SK-N-SH treated with all-trans-retinoic acid at 6 μM for 48 hours (cell line): ENCODE data around the gene FARS2.

ENCODE experiments used
- ATAC-seq: fragments of 200-7000 bp; cut with Tn5 transposase; 3 replicates; pipeline ENCODE4 v1.9.1; 2020; ENCODE audit warnings: mild to moderate bottlenecking, moderate library complexity
- ARNTL ChIP-seq: fragments of 450-650 bp; formaldehyde crosslinking; IDR thresholded peaks from 2 replicates; pipeline ENCODE4 v1.5.0; 2020; ENCODE audit warnings: low read depth, mild to moderate bottlenecking, moderate library complexity, borderline replicate concordance
- CREB5 ChIP-seq: fragments of 250-450 bp; sonication (Bioruptor Pico); IDR thresholded peaks from 2 replicates; pipeline ENCODE4 v1.5.1; 2020; ENCODE audit warnings: low read depth, mild to moderate bottlenecking, moderate library complexity
- CSDC2 ChIP-seq: fragments of 250-450 bp; sonication (Bioruptor Pico); IDR thresholded peaks from 2 replicates; pipeline ENCODE4 v1.5.0; 2020; ENCODE audit warnings: mild to moderate bottlenecking, moderate library complexity
- ESRRG ChIP-seq: fragments of 250-450 bp; sonication (Bioruptor Pico); IDR thresholded peaks from 2 replicates; pipeline ENCODE4 v1.6.1; 2021; ENCODE audit warnings: mild to moderate bottlenecking
- GLIS3 ChIP-seq: fragments of 250-450 bp; sonication (Bioruptor Pico); IDR thresholded peaks from 2 replicates; pipeline ENCODE4 v1.5.0; 2020; ENCODE audit warnings: mild to moderate bottlenecking, moderate library complexity
- ISL1 ChIP-seq: fragments of 250-450 bp; sonication (Bioruptor Pico); IDR thresholded peaks from 2 replicates; pipeline ENCODE4 v2.1.2; 2022; ENCODE audit warnings: mild to moderate bottlenecking, moderate library complexity
- OSR1 ChIP-seq: fragments of 250-450 bp; sonication (Bioruptor Pico); IDR thresholded peaks from 2 replicates; pipeline ENCODE4 v1.8.0; 2022; ENCODE audit warnings: moderate library complexity, mild to moderate bottlenecking, inconsistent platforms
- PATZ1 ChIP-seq: fragments of 250-450 bp; sonication (Bioruptor Pico); IDR thresholded peaks from 2 replicates; pipeline ENCODE4 v1.8.0; 2020; ENCODE audit warnings: mild to moderate bottlenecking, moderate library complexity, borderline replicate concordance
- POU6F1 ChIP-seq: fragments of 250-450 bp; sonication (Bioruptor Pico); IDR thresholded peaks from 2 replicates; pipeline ENCODE4 v1.8.0; 2021; ENCODE audit warnings: low read depth, mild to moderate bottlenecking, moderate library complexity, borderline replicate concordance
- PPARA ChIP-seq: fragments of 250-450 bp; sonication (Bioruptor Pico); IDR thresholded peaks from 2 replicates; pipeline ENCODE4 v1.5.0; 2020; ENCODE audit warnings: mild to moderate bottlenecking, borderline replicate concordance
- RARB ChIP-seq: fragments of 250-450 bp; sonication (Bioruptor Pico); IDR thresholded peaks from 2 replicates; pipeline ENCODE4 v1.8.0; 2021; ENCODE audit warnings: mild to moderate bottlenecking, moderate library complexity
- SNAI2 ChIP-seq: fragments of 250-450 bp; sonication (Bioruptor Pico); IDR thresholded peaks from 2 replicates; pipeline ENCODE4 v1.5.0; 2020; ENCODE audit warnings: mild to moderate bottlenecking, moderate library complexity
- TCF4 ChIP-seq: fragments of 250-450 bp; sonication (Bioruptor Pico); IDR thresholded peaks from 2 replicates; pipeline ENCODE4 v1.8.0; 2021; ENCODE audit warnings: mild to moderate bottlenecking, moderate library complexity, borderline replicate concordance
- TSHZ2 ChIP-seq: fragments of 250-450 bp; sonication (Bioruptor Pico); IDR thresholded peaks from 2 replicates; pipeline ENCODE4 v1.5.0; 2020; ENCODE audit warnings: mild to moderate bottlenecking, moderate library complexity
- ZFP3 ChIP-seq: fragments of 250-450 bp; sonication (Bioruptor Pico); IDR thresholded peaks from 2 replicates; pipeline ENCODE4 v1.5.0; 2020; ENCODE audit warnings: mild to moderate bottlenecking, moderate library complexity
- ZFP30 ChIP-seq: fragments of 450-650 bp; formaldehyde crosslinking; IDR thresholded peaks from 2 replicates; pipeline ENCODE4 v1.5.0; 2022; ENCODE audit warnings: mild to moderate bottlenecking, moderate library complexity
- ZNF70 ChIP-seq: fragments of 450-650 bp; formaldehyde crosslinking; IDR thresholded peaks from 2 replicates; pipeline ENCODE4 v1.5.0; 2020; ENCODE audit warnings: mild to moderate bottlenecking, moderate library complexity
- ZNF8 ChIP-seq: fragments of 450-650 bp; formaldehyde crosslinking; IDR thresholded peaks from 2 replicates; pipeline ENCODE4 v1.5.0; 2020; ENCODE audit warnings: mild to moderate bottlenecking, moderate library complexity

FARS2 gene

GRCh38 chr6:5248302-5249098, 12.8 kb upstream of the FARS2 start (continued):
- no peak for TF ChIP-seq PATZ1 (CRISPR knock-in tag)
- no peak for TF ChIP-seq SNAI2 (CRISPR knock-in tag)
- no peak for TF ChIP-seq RARB (CRISPR knock-in tag)
- TF ChIP-seq GLIS3 (CRISPR knock-in tag), result no peak
- no peak for TF ChIP-seq ZNF70
- no peak for TF ChIP-seq PPARA (CRISPR knock-in tag)
- no peak for TF ChIP-seq TSHZ2 (CRISPR knock-in tag)
- TF ChIP-seq, all 23 proteins: peak for 0

DNA sequence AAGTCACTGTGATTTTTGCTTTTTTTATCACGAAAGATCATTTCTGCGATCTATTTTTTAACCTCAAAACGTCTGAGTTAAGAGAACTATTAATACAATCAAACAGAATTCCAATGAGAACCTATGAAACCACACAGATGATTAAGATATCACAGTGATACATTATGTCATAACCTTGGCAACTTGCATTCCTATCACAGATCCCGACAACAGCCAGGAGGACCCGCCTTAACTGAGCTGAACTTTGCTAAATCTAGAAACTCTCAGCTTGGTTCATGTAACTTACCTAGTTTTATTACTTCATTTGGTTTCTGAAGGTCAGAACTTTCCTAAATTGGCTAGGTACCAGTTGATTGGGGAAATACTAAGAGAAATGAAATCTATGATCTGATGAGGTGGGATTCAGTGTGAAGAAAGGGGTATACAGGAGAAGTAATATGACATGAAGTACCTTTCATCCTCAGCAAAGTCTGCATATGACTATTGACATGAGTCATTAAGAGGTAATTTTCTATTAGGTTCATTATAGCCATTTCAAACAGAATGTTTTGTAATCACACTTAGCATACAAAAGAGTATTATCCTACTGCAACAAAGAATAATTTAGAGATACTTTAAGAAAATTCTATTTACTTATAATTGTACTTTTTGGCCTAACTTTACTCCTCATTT, 11.7 kb upstream of the FARS2 start:
- ATAC-seq, result peak; percentile 82
- TF ChIP-seq TCF4, result no peak
- TF ChIP-seq RARB (CRISPR knock-in tag), result no peak
- no peak for TF ChIP-seq OSR1
- TF ChIP-seq ISL1, result no peak
- no peak for TF ChIP-seq TSHZ2 (CRISPR knock-in tag)
- no peak for TF ChIP-seq ZFP3 (CRISPR knock-in tag)
- no peak for TF ChIP-seq PPARA (CRISPR knock-in tag)
- no peak for TF ChIP-seq ZNF8
- TF ChIP-seq ARNTL (CRISPR knock-in tag), result no peak
- TF ChIP-seq ESRRG (CRISPR knock-in tag), result no peak
- TF ChIP-seq GLIS3 (CRISPR knock-in tag), result no peak
- TF ChIP-seq CREB5, result no peak
- TF ChIP-seq ZNF70, result no peak
- no peak for TF ChIP-seq ZFP30
- no peak for TF ChIP-seq PATZ1 (CRISPR knock-in tag)
- TF ChIP-seq SNAI2 (CRISPR knock-in tag), result no peak
- no peak for TF ChIP-seq POU6F1 (CRISPR knock-in tag)
- TF ChIP-seq CSDC2 (CRISPR knock-in tag), result no peak
